HEK293 (cell line): ENCODE results near the gene AFP.
"Not testable (repeated sequence)": the region's sequence is repeated elsewhere in the genome, so short reads cannot be mapped to it uniquely, and the experiment has no call there.

ENCODE experiments used
- TRIM28 ChIP-seq: IDR thresholded peaks from 2 replicates; pipeline ENCODE4 v1.6.1; 2011; ENCODE audit warnings: low read length, control low read depth, borderline replicate concordance
- ZBTB7A ChIP-seq: fragments of 450-650 bp; formaldehyde crosslinking; IDR thresholded peaks from 2 replicates; pipeline ENCODE4 v1.5.1; 2016; ENCODE audit warnings: low read depth, missing biosample characterization, missing genetic modification characterization
- ZNF274 ChIP-seq, 2 experiments: fragments of 200-500 bp in 1 of 2; fragments of 450-650 bp in 1 of 2; sonication (Bioruptor generic) in 1 of 2; formaldehyde crosslinking in 1 of 2; IDR thresholded peaks; 2 replicates each; pipeline versions ENCODE4 v1.5.1 to v1.6.1; 2014 to 2016; ENCODE audit warnings: borderline replicate concordance in 1 of 2, inconsistent platforms in 1 of 2, low read length in 1 of 2, missing biosample characterization in 1 of 2, missing genetic modification characterization in 1 of 2
- ZNF311 ChIP-seq: fragments of 450-650 bp; formaldehyde crosslinking; IDR thresholded peaks from 2 replicates; pipeline ENCODE4 v1.5.1; 2017; ENCODE audit warnings: missing biosample characterization, missing genetic modification characterization, borderline replicate concordance
- ZNF529 ChIP-seq: fragments of 450-650 bp; formaldehyde crosslinking; IDR thresholded peaks from 2 replicates; pipeline ENCODE4 v1.5.1; 2017; ENCODE audit warnings: missing genetic modification characterization, missing biosample characterization; ENCODE audit not compliant: insufficient replicate concordance
- ZNF558 ChIP-seq: fragments of 450-650 bp; formaldehyde crosslinking; IDR thresholded peaks from 2 replicates; pipeline ENCODE4 v1.5.1; 2016; ENCODE audit warnings: missing biosample characterization, missing genetic modification characterization
- TF ChIP-seq, protein P1 (sequence below): fragments of 450-650 bp; formaldehyde crosslinking; IDR thresholded peaks from 2 replicates; pipeline ENCODE4 v1.5.1; 2016; ENCODE audit warnings: missing biosample characterization, missing genetic modification characterization
- TF ChIP-seq, protein P2 (sequence below): fragments of 450-650 bp; formaldehyde crosslinking; IDR thresholded peaks from 2 replicates; pipeline ENCODE4 v1.5.1; 2016; ENCODE audit warnings: missing biosample characterization, missing genetic modification characterization
- TF ChIP-seq, protein P3 (sequence below): fragments of 450-650 bp; formaldehyde crosslinking; IDR thresholded peaks from 2 replicates; pipeline ENCODE4 v1.5.1; 2017; ENCODE audit warnings: missing biosample characterization, missing genetic modification characterization

DNA sequence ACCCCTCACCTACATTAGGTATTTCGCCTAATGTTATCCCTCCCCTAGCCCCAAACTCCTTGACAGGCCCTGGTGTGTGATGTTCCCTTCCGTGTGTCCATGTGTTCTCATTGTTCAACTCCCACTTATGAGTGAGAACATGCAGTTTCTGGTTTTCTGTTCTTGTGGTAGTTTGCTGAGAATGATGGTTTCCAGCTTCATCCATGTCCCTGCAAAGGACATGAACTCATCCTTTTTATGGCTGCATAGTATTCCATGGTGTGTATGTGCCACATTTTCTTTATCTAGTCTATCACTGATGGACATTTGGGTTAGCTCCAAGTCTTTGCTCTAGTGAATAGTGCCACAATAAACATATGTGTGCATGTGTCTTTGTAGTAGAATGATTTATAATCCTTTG is 46.4 kb upstream of the AFP start:
- TF ChIP-seq, protein P1, sequence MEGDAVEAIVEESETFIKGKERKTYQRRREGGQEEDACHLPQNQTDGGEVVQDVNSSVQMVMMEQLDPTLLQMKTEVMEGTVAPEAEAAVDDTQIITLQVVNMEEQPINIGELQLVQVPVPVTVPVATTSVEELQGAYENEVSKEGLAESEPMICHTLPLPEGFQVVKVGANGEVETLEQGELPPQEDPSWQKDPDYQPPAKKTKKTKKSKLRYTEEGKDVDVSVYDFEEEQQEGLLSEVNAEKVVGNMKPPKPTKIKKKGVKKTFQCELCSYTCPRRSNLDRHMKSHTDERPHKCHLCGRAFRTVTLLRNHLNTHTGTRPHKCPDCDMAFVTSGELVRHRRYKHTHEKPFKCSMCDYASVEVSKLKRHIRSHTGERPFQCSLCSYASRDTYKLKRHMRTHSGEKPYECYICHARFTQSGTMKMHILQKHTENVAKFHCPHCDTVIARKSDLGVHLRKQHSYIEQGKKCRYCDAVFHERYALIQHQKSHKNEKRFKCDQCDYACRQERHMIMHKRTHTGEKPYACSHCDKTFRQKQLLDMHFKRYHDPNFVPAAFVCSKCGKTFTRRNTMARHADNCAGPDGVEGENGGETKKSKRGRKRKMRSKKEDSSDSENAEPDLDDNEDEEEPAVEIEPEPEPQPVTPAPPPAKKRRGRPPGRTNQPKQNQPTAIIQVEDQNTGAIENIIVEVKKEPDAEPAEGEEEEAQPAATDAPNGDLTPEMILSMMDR (tag by site-specific recombination), result not testable (repeated sequence)
- TF ChIP-seq ZNF274 (IDR thresholded peaks at IDR 0.05; ENCODE audit: low read length); ZNF274 (tag by site-specific recombination; IDR thresholded peaks at IDR 0.05; ENCODE audit: borderline replicate concordance); TRIM28; ZBTB7A (tag by site-specific recombination); ZNF558 (tag by site-specific recombination); ZNF311; ZNF529 (tag by site-specific recombination): not testable (repeated sequence)
- TF ChIP-seq, protein P2, sequence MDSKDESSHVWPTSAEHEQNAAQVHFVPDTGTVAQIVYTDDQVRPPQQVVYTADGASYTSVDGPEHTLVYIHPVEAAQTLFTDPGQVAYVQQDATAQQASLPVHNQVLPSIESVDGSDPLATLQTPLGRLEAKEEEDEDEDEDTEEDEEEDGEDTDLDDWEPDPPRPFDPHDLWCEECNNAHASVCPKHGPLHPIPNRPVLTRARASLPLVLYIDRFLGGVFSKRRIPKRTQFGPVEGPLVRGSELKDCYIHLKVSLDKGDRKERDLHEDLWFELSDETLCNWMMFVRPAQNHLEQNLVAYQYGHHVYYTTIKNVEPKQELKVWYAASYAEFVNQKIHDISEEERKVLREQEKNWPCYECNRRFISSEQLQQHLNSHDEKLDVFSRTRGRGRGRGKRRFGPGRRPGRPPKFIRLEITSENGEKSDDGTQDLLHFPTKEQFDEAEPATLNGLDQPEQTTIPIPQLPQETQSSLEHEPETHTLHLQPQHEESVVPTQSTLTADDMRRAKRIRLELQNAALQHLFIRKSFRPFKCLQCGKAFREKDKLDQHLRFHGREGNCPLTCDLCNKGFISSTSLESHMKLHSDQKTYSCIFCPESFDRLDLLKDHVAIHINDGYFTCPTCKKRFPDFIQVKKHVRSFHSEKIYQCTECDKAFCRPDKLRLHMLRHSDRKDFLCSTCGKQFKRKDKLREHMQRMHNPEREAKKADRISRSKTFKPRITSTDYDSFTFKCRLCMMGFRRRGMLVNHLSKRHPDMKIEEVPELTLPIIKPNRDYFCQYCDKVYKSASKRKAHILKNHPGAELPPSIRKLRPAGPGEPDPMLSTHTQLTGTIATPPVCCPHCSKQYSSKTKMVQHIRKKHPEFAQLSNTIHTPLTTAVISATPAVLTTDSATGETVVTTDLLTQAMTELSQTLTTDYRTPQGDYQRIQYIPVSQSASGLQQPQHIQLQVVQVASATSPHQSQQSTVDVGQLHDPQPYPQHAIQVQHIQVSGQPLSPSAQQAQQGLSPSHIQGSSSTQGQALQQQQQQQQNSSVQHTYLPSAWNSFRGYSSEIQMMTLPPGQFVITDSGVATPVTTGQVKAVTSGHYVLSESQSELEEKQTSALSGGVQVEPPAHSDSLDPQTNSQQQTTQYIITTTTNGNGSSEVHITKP, result not testable (repeated sequence)
- TF ChIP-seq, protein P3, sequence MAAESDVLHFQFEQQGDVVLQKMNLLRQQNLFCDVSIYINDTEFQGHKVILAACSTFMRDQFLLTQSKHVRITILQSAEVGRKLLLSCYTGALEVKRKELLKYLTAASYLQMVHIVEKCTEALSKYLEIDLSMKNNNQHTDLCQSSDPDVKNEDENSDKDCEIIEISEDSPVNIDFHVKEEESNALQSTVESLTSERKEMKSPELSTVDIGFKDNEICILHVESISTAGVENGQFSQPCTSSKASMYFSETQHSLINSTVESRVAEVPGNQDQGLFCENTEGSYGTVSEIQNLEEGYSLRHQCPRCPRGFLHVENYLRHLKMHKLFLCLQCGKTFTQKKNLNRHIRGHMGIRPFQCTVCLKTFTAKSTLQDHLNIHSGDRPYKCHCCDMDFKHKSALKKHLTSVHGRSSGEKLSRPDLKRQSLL (tag by site-specific recombination), result not testable (repeated sequence)
